GM04504 (cell line): ENCODE measurements around the gene CFAP46.

Experiments used
- DNase-seq: peaks from one replicate; pipeline ENCODE4 v3.0.0-alpha.2; 2012; ENCODE audit warnings: low read depth

CFAP46 gene

DNA sequence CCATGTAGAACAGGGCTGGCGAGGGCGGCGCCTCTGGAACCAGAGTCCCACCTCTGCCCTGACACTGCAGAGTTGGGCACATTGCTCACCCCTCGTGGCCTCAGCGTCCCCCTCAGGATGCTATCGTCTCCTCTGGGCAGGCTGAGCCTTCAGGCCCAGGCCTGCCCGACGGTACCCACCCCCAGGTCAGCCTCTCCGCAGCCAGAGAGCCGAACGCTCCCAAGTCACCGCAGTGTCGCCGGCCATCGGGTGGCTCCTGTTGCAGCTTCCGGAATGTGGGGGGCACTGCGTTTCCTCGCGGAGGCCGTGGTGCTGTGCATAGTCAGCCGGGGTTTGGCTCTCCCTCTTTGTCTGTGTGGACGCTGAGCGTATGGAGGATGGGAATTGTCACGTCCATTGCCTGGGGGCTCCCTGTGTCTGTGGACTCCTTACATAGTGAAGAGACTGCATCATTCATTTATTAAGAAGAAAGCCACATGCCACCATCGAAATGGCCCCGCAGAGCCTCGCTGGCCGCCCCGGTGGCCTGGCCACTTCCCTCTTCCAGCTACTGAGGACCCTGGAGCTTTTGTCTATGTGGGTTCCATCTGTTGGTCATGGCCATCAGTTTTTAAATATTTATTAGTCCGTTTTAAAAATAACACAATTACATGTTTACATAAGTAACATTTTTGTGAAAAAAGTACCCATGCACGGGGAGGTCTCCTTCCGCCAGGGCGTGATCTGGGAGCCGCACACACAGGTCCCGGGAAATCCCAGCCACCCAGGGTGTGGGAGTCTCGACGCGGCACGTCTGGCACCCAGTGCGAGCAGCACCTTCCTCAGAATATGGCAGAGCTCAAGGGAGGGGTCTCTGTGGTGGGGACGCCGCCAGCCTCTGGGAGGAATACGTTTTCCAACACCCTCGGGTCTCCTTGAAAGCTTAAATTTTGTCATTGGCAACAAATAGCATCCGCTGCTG lies 172.0 kb downstream of the CFAP46 start:
- DNase-seq: no peak

DNA sequence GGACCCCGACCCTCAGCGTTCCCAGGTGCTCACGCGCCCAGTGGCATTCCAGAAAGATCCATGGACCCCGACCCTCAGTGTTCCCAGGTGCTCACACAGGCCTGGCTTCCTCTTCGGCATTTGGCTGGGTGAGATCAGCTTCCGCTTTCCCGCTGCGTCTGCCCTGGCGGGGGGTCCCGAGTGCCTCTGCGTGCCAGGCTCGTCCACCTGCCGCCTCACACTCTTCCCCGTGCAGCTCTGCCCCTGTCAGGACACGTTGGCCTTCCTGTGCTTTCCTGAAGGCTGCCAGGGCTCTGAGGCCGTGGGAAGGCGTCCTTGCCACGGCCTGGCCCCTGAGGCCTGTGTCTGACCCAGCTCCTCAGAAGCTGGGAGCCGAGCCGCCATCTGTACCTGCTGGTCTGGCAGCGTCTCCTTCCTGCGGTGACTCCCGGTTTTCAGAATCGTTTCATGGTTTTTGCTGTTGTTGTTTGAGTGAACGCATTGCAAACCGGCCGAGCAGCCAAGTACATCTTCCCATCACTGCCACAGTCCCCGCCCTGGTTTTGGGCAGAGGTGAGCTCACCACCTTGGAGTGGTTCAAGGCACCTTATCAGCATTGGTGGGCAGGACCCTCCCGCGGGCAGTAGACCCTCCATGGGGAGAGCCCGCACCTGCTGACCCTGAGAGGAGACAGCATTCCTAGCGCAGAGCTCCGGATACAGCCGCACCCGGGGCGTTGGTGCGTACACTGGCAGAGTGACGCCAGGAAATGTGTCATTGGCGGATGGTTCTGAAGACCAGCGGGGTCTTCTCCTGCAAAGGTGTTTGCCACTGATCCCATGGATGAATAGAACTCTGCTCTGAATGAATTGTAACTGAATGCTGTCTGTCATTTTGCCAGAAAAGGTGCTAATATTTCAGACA lies 173.8 kb downstream of the CFAP46 start:
- no peak for DNase-seq

DNA sequence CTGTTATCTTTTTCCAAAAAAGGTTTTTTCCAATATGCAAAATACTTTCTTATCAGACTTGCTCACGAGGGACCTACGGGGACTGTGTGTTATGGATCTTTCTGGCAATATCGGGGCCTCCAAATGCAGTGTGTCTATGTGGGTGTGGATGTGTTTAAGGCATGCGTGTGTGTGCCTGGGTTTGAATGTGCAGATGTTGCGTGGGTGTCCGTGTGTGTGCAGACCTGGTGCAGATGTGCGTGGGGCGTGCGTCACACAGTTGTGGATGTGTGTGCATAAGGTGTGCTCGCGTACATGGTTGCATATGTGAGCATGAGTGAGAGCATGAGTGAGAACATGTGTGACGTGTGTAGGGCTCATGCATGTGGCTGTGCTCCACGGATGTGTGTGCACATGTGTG lies 176.1 kb downstream of the CFAP46 start:
- no peak for DNase-seq

DNA sequence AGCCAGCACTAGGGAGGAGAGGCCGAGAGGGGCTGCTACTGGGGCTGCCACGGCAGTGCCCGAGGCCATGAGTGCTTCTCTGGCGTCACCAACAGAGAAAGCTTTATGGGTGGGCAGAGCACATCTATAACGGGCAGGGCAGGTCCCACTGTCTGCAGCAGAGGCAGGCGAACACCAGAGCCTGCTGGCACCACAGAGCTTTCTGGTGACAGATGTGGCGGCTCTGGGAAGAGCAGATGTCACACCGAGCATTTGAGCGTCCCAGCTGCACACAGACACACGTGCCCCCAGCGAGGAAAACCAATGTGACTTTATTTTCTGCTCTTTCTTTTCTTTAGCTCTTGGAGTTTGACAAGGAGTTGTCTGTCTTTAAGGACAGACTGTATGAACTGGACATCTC lies 176.9 kb downstream of the CFAP46 start:
- no peak for DNase-seq

DNA sequence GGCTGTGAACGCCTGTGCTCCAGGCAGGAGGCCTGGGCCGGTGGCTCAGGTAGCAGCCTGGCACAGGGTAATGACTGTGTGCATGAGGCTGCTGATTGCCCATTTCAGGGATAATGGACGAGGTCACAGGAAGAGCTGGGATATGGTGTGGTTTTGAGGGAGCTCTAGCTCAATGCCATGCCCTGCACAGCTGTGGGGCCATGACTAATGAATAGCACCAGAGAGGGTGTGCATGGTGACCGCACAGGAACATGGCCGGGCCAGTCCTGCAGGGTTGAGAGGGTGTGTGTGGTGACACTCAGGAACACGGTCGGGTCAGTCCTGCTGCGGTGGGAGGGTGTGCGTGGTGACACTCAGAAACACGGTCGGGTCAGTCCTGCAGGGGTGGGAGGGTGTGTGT lies 178.3 kb downstream of the CFAP46 start:
- no peak for DNase-seq

DNA sequence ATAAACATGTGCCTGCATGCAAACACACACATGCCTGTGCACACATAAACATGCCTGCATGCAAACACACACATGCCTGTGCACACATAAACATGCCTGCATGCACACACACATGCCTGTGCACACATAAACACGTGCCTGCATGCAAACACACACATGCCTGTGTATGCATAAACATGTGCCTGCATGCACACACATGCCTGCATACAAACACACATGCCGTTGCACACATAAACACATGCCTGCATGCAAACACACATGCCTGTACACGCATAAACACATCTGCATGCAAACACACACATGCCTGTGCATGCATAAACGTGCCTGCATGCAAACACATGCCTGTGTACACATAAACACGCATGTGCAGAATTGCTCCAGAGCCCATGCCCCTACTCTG lies 178.8 kb downstream of the CFAP46 start:
- no peak for DNase-seq

DNA sequence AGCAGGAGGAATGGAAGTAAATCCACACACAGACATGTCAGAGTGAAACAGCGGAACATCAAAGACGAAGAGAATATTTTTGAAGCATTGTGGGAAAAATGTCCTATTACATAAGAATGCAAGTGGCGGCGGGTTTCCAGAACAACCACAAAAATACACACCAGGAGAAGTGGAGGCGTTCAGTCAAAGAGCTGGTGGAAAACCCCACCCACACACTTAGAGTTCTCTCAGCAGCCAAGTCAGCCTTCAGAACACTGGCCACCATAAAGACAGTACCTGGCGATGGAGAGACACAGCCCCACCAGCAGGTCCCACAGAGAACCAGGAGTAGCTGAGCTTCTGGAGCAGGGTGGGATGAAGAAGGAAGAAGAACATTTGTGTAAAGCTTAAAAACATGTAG lies 180.1 kb downstream of the CFAP46 start:
- no peak for DNase-seq

DNA sequence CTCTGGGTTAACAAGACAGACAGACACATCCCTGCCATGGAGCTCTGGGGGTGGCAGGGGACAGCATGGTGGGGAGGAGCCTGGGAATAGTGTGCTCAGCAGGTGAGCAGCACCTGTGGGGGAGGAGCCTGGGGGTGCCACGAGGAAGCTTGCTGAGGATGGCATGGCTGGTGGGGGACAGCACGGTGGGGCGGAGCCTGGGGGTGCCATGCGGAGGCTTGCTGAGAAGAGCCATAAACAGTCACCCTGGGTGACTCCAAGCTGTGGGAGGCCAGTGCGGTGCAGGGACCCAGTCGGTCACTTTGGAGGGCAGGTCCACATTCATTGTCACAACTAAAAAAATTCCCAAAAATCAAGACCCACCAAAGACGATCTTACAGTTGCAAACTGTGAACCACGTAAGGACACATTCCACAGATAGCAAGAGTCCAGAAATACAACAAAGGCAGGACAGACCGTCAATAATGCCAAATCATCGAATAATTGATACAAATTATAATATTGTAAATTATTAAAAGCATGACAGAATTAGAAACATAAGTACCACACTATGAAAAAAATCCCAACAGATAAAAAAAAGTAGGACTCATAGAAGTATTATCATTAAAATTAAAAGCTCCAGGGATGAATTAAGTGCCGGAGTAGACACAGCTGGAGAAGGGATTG lies 180.8 kb downstream of the CFAP46 start:
- no peak for DNase-seq

DNA sequence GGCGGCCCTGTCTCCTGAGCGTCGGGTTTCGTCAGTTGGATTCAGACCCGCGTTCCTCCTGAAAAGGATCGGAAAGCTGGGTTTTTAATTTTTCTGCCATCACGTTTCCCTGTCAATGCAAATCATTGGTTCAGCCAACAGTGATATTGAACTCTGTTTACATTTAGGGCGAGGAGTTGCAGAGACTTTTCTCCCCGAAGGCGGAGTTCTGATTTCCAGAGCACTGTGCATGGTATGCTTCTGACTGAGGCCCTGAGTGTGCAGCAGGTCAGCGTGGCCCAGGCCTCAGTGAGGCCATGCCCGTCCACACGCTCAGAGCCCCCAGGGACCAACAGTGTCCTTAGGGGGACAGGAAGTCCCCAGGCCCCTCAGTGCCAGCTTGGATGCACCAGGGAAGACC lies 183.5 kb downstream of the CFAP46 start:
- DNase-seq: no peak
